Measurements from ENCODE around the gene ATP6V1E1. TPM values are rescaled to one million over a fixed set of nuclear protein-coding genes. Genes with fewer than 3 reads are reported as not detected.

The ATP6V1E1 gene
- total RNA-seq, 8 experiments from 2014 or later: 86.4 to 280 (median 119) TPM

- H3K4me1 ChIP-seq (replicated peaks in 1 of 2): peaks cover 5 to 14% of the 10 kb centered on the region in 2 donors
- 83 to 100% (median 98%) methylated on average over 1 to 5 of the region's 7 CpGs; no CpG with 5 or more reads in 5 of the 10 experiments for WGBS, 10 experiments
- no peak for ATAC-seq (replicated peaks in 6 of 8)
- peak overlapping the region in 2 of 5 donors; percentile 92 to 93 for H3K4me3 ChIP-seq
- peak overlapping the region in 1 of 2 donors; percentile 84 for H3K27ac ChIP-seq
- in situ Hi-C loops (cut with MboI; ENCODE audit: low pct_unique_long_range_greater_than_20kb in 2 of 9, low sequenced_read_pairs in 9 of 9, unreplicated experiment in 9 of 9): no loop called here
Measured at GRCh38 chr22:17629641-17630040, 1.1 kb upstream of the ATP6V1E1 start.

DNA sequence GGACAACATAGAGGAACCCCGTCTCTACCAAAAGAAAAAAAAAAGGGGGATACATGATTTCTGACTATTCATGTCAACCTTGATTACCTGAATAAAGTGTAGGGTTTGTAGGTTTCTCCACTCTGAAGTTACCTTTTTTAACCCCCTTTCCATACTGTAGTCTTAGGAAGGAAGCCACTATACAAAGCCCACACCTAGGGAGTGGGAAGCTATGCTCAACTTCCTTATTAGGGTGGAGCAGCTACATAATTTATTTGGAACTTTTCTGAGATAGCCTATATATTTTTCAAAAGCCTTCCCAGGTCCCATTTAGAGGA, 582 bp upstream of the ATP6V1E1 start:
- H3K27ac ChIP-seq: peak overlapping the region; percentile 75 to 84
- peak in 6 of 8 experiments; percentile 0 to 15 (median 3) for ATAC-seq (replicated peaks in 6 of 8)
- 0% methylated on average over 1 of the region's 1 CpG; no CpG with 5 or more reads in 5 of the 10 experiments for WGBS, 10 experiments
- peak overlapping the region; percentile 67 to 93 (median 92) for H3K4me3 ChIP-seq
- in situ Hi-C loops (cut with MboI; ENCODE audit: low pct_unique_long_range_greater_than_20kb in 2 of 9, low sequenced_read_pairs in 9 of 9, unreplicated experiment in 9 of 9): no loop called here
- peaks cover 5 to 14% of the 10 kb centered on the region in 2 donors for H3K4me1 ChIP-seq (replicated peaks in 1 of 2)

DNA sequence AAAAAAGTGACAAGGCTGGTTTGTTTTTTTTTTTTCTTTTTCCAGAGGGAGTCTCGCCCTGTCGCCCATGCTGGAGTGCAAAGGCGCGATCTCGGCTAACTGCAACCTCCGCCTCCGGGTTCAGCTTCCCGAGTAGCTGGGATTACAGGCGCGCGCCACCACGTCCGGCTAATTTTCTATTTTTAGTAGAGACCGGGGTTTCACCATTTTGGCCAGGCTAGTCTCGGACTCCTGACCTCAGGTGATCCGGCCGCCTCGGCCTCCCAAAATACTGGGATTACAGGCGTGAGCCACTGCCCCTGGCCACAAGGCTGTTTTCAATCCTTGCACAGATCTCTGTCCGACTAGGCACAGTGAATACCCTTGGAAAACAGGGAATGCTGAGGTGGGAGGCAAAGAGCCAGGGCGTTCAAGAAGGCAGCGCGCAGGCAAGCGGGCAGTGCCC, 566 bp downstream of the ATP6V1E1 start:
- 0 to 65% (median 27%) methylated on average over 1 to 15 of the region's 24 CpGs; no CpG with 5 or more reads in 1 of the 10 experiments for WGBS, 10 experiments

DNA sequence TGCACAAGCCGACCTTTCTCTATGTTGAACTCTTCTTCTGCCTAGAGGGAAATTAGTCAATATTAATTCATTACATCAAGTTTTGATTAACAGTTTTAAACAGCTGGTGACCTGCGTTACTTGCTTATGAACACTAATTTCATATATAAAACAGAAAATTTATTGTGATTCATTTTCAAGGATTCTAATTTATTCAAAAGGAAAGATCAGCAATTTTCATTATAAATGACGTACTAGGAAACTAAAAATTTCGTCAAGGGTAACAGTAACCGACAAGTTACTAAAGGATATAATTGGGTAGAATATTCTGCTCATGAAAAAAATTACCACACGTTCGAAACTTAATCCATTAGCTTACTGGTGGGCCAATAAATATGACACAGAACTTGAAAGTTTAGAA, 15.3 kb downstream of the ATP6V1E1 start:
- in situ Hi-C loops (cut with MboI; ENCODE audit: low pct_unique_long_range_greater_than_20kb in 2 of 9, low sequenced_read_pairs in 9 of 9, unreplicated experiment in 9 of 9): no loop called here
- ATAC-seq (replicated peaks in 6 of 8): no peak
- 83 to 100% (median 96%) methylated on average over 1 to 7 of the region's 7 CpGs for WGBS, 10 experiments
- no peak overlapping the region for H3K27ac ChIP-seq
- H3K4me1 ChIP-seq (replicated peaks in 1 of 2): no peaks in the 10 kb centered on the region
- no peak overlapping the region for H3K4me3 ChIP-seq

More for the DNA sequence above, 566 bp downstream of the ATP6V1E1 start:
- Histone ChIP-seq H3K4me3 (peak overlapping the region; percentile 67 to 93 (median 92)), H3K27ac (peak overlapping the region; percentile 70 to 84), H3K4me1 (replicated peaks in 1 of 2) (peaks cover 5 to 14% of the 10 kb centered on the region in 2 donors)
- in situ Hi-C loops (cut with MboI; ENCODE audit: low pct_unique_long_range_greater_than_20kb in 2 of 9, low sequenced_read_pairs in 9 of 9, unreplicated experiment in 9 of 9): no loop called here
- no peak for ATAC-seq (replicated peaks in 6 of 8)

DNA sequence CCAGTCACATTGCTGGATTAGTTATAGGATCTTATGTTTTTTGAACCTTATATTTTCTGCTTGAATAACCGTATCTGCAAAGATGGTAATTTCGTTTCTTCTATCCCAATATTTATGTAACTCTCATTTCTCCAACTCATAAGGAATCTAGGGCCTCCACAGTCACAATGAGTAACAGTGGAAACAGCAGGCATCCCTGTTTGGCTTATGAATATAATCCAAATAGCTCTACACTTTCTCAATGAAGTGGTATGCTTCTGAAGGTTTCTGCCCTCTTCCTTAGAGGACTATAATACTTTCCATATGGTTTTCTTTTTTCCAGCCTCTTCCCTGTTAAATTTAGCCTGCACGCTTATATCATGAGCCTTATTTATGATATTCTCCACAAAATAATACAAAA, 16.5 kb downstream of the ATP6V1E1 start:
- H3K4me3 ChIP-seq: no peak overlapping the region
- no peak overlapping the region for H3K27ac ChIP-seq
- in situ Hi-C loops (cut with MboI; ENCODE audit: low pct_unique_long_range_greater_than_20kb in 2 of 9, low sequenced_read_pairs in 9 of 9, unreplicated experiment in 9 of 9): no loop called here
- 23 to 100% (median 56%) methylated on average over 1 to 3 of the region's 3 CpGs; no CpG with 5 or more reads in 1 of the 10 experiments for WGBS, 10 experiments
- no peak for ATAC-seq (replicated peaks in 6 of 8)
- no peaks in the 10 kb centered on the region for H3K4me1 ChIP-seq (replicated peaks in 1 of 2)

DNA sequence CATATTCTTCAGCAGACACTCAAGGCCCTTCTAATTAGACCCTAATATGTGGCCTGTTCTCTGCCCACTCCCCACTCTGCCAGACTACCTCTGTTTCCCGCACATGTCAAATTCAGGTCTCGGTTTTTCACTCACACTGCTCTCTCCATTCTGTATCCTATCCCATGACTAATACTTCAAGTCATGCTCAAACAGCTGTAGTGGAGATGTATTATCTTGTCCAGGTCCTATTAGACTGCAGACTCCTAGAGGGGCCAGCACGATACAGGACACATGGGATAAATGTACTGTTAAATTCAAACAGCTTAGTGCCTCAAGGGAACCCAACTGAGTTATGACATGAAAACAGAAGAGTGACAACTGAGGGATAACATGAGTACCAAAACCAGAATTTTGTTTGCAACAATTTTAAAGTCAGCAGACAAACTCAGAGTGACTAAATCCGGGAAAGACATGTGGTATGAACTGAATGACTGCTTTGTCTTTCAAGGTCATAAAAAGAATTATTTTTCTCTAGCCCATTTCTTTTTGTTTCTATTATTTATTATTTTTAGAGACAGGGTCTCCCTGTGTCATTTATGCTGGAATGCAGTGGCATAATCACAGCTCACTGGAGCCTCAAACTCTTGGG, 20.5 kb downstream of the ATP6V1E1 start:
- ATAC-seq (replicated peaks in 6 of 8): no peak
- Histone ChIP-seq H3K4me3 (no peak overlapping the region), H3K27ac (no peak overlapping the region), H3K4me1 (replicated peaks in 1 of 2) (no peaks in the 10 kb centered on the region)
- 67 to 100% (median 92%) methylated on average over 1 to 4 of the region's 4 CpGs; no CpG with 5 or more reads in 1 of the 10 experiments for WGBS, 10 experiments
- in situ Hi-C loops (cut with MboI; ENCODE audit: low pct_unique_long_range_greater_than_20kb in 2 of 9, low sequenced_read_pairs in 9 of 9, unreplicated experiment in 9 of 9): no loop called here

DNA sequence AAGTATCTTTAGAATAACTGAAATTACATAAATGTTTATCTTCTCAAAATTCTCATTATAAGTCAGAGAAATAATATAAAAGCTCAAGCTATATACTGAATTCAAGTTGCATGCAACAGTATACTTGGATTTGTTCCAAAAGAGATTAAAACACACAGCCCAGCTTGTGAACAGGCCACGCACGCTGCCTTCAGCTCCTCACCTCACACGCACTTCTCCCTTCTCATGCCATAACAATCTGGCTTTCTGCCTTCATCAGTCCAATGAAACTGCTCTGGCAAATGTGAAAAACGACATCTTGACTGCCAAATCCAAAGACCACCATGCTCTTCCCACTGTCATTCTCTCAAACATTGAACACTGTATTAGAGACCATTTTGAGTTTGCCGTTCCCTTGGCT, 22.1 kb downstream of the ATP6V1E1 start:
- WGBS, 10 experiments: 6 to 100% (median 83%) methylated on average over 2 to 5 of the region's 5 CpGs
- in situ Hi-C loops (cut with MboI; ENCODE audit: low pct_unique_long_range_greater_than_20kb in 2 of 9, low sequenced_read_pairs in 9 of 9, unreplicated experiment in 9 of 9): no loop called here
- Histone ChIP-seq H3K4me1 (replicated peaks in 1 of 2) (no peaks in the 10 kb centered on the region), H3K4me3 (no peak overlapping the region), H3K27ac (no peak overlapping the region)
- ATAC-seq (replicated peaks in 6 of 8): peak in 1 of 8 experiments; percentile 73

- 50 to 100% (median 81%) methylated on average over 1 to 4 of the region's 4 CpGs; no CpG with 5 or more reads in 3 of the 10 experiments for WGBS, 10 experiments
- in situ Hi-C loops (cut with MboI; ENCODE audit: low pct_unique_long_range_greater_than_20kb in 2 of 9, low sequenced_read_pairs in 9 of 9, unreplicated experiment in 9 of 9): no loop called here
- ATAC-seq (replicated peaks in 6 of 8): peak in 2 of 8 experiments; percentile 59 to 63
Measured at GRCh38 chr22:17603668-17604067, 24.9 kb downstream of the ATP6V1E1 start.

GRCh38 chr22:17601031-17601430, 27.5 kb downstream of the ATP6V1E1 start:
- H3K4me3 ChIP-seq: no peak overlapping the region
- WGBS, 10 experiments: 60 to 100% (median 83%) methylated on average over 1 to 3 of the region's 3 CpGs; no CpG with 5 or more reads in 5 of the 10 experiments
- no peak overlapping the region for H3K27ac ChIP-seq
- H3K4me1 ChIP-seq (replicated peaks in 1 of 2): no peaks in the 10 kb centered on the region
- ATAC-seq (replicated peaks in 6 of 8): no peak
- in situ Hi-C loops (cut with MboI; ENCODE audit: low pct_unique_long_range_greater_than_20kb in 2 of 9, low sequenced_read_pairs in 9 of 9, unreplicated experiment in 9 of 9): no loop called here

More at GRCh38 chr22:17603668-17604067, 24.9 kb downstream of the ATP6V1E1 start:
- no peak overlapping the region for H3K4me3 ChIP-seq
- H3K27ac ChIP-seq: no peak overlapping the region
- H3K4me1 ChIP-seq (replicated peaks in 1 of 2): no peaks in the 10 kb centered on the region

DNA sequence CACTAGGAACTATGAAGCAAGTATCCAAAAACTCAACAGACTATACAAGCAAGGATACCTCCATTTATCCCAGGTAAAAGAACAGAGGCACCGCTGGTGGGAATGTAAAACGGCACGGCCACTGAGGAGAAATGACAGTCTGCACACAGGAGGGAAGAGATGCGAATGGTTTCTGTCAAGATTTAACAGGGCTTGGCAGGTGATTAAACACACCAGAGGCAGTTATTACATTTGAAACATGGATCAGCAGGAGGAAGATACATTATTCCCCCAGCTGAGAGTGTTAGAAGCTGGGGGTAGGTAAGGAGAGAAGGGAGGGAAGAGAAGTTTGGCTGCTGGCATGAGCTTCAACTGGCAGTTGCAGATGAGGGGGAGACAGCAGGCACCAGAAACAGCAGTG, 30.2 kb downstream of the ATP6V1E1 start:
- no peak for ATAC-seq (replicated peaks in 6 of 8)
- Histone ChIP-seq H3K4me1 (replicated peaks in 1 of 2) (no peaks in the 10 kb centered on the region), H3K4me3 (no peak overlapping the region), H3K27ac (no peak overlapping the region)
- in situ Hi-C loops (cut with MboI; ENCODE audit: low pct_unique_long_range_greater_than_20kb in 2 of 9, low sequenced_read_pairs in 9 of 9, unreplicated experiment in 9 of 9): loop anchor here in 1 of 9 experiments (25.0 kb wide), 1 partner anchor 89 kb away; no protein-coding TSS in a partner anchor
- 80 to 100% (median 92%) methylated on average over 1 to 4 of the region's 4 CpGs; no CpG with 5 or more reads in 3 of the 10 experiments for WGBS, 10 experiments

GRCh38 chr22:17597217-17597616, 31.3 kb downstream of the ATP6V1E1 start:
- in situ Hi-C loops (cut with MboI; ENCODE audit: low pct_unique_long_range_greater_than_20kb in 2 of 9, low sequenced_read_pairs in 9 of 9, unreplicated experiment in 9 of 9): loop anchor here in 1 of 9 experiments (25.0 kb wide), 1 partner anchor 90 kb away; no protein-coding TSS in a partner anchor
- WGBS, 10 experiments: 80 to 100% (median 100%) methylated on average over 1 to 2 of the region's 2 CpGs; no CpG with 5 or more reads in 3 of the 10 experiments
- ATAC-seq (replicated peaks in 6 of 8): no peak
- Histone ChIP-seq H3K4me1 (replicated peaks in 1 of 2) (no peaks in the 10 kb centered on the region), H3K4me3 (no peak overlapping the region), H3K27ac (no peak overlapping the region)

DNA sequence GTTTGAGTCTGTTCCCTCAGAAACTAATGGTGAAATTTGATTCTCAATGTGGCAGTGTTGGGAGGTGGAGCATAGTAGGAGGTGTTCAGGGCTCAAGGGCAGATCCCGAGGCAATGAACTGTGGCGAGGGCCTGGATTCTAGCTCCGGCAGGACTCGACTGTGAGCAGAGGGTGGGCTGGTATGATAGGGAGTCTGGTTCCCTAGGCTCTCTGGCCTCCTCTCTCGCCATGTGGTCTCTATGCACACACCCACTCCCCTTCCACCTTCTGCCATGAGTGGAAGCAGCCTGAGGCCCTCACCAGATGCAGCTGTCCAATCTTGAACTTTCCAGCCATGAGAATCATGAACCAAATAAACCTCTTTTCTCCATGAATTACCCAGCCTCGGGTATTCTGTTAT, 32.3 kb downstream of the ATP6V1E1 start:
- no peaks in the 10 kb centered on the region for H3K4me1 ChIP-seq (replicated peaks in 1 of 2)
- in situ Hi-C loops (cut with MboI; ENCODE audit: low pct_unique_long_range_greater_than_20kb in 2 of 9, low sequenced_read_pairs in 9 of 9, unreplicated experiment in 9 of 9): loop anchor here in 1 of 9 experiments (25.0 kb wide), 1 partner anchor 91 kb away; no protein-coding TSS in a partner anchor
- WGBS, 10 experiments: 80 to 100% (median 100%) methylated on average over 1 to 6 of the region's 6 CpGs; no CpG with 5 or more reads in 2 of the 10 experiments
- no peak for ATAC-seq (replicated peaks in 6 of 8)
- H3K27ac ChIP-seq: no peak overlapping the region
- H3K4me3 ChIP-seq: no peak overlapping the region

GRCh38 chr22:17592201-17592600, 36.3 kb downstream of the ATP6V1E1 start:
- ATAC-seq (replicated peaks in 6 of 8): no peak
- Histone ChIP-seq H3K4me1 (replicated peaks in 1 of 2) (no peaks in the 10 kb centered on the region), H3K4me3 (no peak overlapping the region), H3K27ac (no peak overlapping the region)
- in situ Hi-C loops (cut with MboI; ENCODE audit: low pct_unique_long_range_greater_than_20kb in 2 of 9, low sequenced_read_pairs in 9 of 9, unreplicated experiment in 9 of 9): loop anchor here in 1 of 9 experiments (25.0 kb wide), 1 partner anchor 95 kb away; no protein-coding TSS in a partner anchor
- WGBS, 10 experiments: 0 to 100% (median 80%) methylated on average over 1 to 4 of the region's 5 CpGs; no CpG with 5 or more reads in 3 of the 10 experiments

Data from motor neuron (in vitro differentiated cells).